ENCODE results near the gene MMP15. TPM values are rescaled to one million over a fixed set of nuclear protein-coding genes. Genes with fewer than 3 reads are reported as not detected.
"Not testable (repeated sequence)": the region's sequence is repeated elsewhere in the genome, so short reads cannot be mapped to it uniquely, and the experiment has no call there.

MMP15 gene
- total RNA-seq, 4 donors from 2014 or later = 2.9 to 6.5 (median 4.5) TPM

- TF ChIP-seq, protein P1, sequence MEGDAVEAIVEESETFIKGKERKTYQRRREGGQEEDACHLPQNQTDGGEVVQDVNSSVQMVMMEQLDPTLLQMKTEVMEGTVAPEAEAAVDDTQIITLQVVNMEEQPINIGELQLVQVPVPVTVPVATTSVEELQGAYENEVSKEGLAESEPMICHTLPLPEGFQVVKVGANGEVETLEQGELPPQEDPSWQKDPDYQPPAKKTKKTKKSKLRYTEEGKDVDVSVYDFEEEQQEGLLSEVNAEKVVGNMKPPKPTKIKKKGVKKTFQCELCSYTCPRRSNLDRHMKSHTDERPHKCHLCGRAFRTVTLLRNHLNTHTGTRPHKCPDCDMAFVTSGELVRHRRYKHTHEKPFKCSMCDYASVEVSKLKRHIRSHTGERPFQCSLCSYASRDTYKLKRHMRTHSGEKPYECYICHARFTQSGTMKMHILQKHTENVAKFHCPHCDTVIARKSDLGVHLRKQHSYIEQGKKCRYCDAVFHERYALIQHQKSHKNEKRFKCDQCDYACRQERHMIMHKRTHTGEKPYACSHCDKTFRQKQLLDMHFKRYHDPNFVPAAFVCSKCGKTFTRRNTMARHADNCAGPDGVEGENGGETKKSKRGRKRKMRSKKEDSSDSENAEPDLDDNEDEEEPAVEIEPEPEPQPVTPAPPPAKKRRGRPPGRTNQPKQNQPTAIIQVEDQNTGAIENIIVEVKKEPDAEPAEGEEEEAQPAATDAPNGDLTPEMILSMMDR (IDR thresholded peaks at IDR 0.05) = no peak
- TF ChIP-seq POLR2A (IDR thresholded peaks at IDR 0.05) = no peak
- DNase-seq = no peak
- no peak overlapping the region for H3K4me3 ChIP-seq
- 95 to 100% methylated on average over 2 to 4 of the region's 4 CpGs for WGBS, 2 donors
- H3K36me3 ChIP-seq = no peaks in the 10 kb centered on the region
- H3K27ac ChIP-seq = no peak overlapping the region
- no peaks in the 10 kb centered on the region for H3K9me3 ChIP-seq
- H3K4me1 ChIP-seq = no peaks in the 10 kb centered on the region
- H3K27me3 ChIP-seq = peaks cover 0 to 4% (median 0%) of the 10 kb centered on the region in 4 donors
- intact Hi-C loops (cut with DNase I) = no loop called here
These were observed 37.3 kb downstream of the MMP15 start for GRCh38 chr16:58062821-58063220.

DNA sequence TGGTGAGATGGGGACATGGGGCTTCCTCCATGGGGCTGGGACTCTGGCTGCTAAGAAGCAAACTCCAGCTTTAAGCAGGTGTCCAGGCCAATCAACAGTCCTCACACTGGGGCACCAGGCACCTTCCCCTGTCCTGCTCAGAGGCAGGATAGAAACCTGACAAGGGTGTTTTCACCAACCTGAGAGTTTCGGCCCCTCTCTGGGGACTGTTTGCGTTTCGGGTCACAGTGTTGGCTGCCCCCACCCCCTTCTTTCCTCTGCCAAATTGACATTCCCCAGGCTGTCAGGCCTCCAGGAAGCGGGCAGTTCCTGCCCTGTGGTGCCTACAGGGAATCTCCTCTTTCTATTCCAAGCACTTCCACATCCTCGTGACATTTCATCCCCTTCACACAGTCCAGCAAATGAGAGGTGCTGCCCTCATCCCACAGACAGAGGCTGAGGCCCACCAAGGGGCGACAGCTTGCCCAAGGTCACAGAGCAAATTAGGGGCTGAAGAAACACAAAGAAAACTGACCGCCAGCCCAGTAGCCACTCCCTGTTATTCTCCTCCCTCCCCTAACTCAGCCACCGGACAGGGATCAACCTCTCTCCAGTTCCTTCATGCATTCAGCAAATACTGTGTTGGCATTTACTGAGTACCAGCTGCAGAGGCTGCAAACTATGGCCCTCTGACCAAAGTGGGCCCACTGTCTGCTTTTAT lies 38.0 kb downstream of the MMP15 start:
- no peaks in the 10 kb centered on the region for H3K27me3 ChIP-seq
- TF ChIP-seq, protein P1 (IDR thresholded peaks at IDR 0.05) = no peak
- no peak for TF ChIP-seq POLR2A (IDR thresholded peaks at IDR 0.05)
- H3K4me1 ChIP-seq = no peaks in the 10 kb centered on the region
- no peaks in the 10 kb centered on the region for H3K36me3 ChIP-seq
- intact Hi-C loops (cut with DNase I) = no loop called here
- no peaks in the 10 kb centered on the region for H3K9me3 ChIP-seq
- H3K4me3 ChIP-seq = no peak overlapping the region
- H3K27ac ChIP-seq = no peak overlapping the region
- 63 to 75% methylated on average over 4 to 5 of the region's 8 CpGs for WGBS, 2 donors
- DNase-seq = no peak

GRCh38 chr16:58070585-58070984 lies 45.0 kb downstream of the MMP15 start:
- Histone ChIP-seq H3K4me3 (no peak overlapping the region), H3K9me3 (no peaks in the 10 kb centered on the region), H3K27ac (no peak overlapping the region), H3K36me3 (no peaks in the 10 kb centered on the region), H3K27me3 (no peaks in the 10 kb centered on the region), H3K4me1 (no peaks in the 10 kb centered on the region)
- TF ChIP-seq, protein P1 (IDR thresholded peaks at IDR 0.05) = no peak
- TF ChIP-seq POLR2A (IDR thresholded peaks at IDR 0.05) = no peak
- 96 to 100% methylated on average over 4 of the region's 4 CpGs for WGBS, 2 donors
- no peak for DNase-seq
- intact Hi-C loops (cut with DNase I) = no loop called here

GRCh38 chr16:58072134-58072533 lies 46.6 kb downstream of the MMP15 start:
- H3K27ac ChIP-seq; H3K4me1 ChIP-seq; DNase-seq; intact Hi-C loops (cut with DNase I); H3K9me3 ChIP-seq; H3K27me3 ChIP-seq; H3K36me3 ChIP-seq; H3K4me3 ChIP-seq: not testable (repeated sequence)
- 79 to 97% methylated on average over 3 to 5 of the region's 5 CpGs for WGBS, 2 donors

DNA sequence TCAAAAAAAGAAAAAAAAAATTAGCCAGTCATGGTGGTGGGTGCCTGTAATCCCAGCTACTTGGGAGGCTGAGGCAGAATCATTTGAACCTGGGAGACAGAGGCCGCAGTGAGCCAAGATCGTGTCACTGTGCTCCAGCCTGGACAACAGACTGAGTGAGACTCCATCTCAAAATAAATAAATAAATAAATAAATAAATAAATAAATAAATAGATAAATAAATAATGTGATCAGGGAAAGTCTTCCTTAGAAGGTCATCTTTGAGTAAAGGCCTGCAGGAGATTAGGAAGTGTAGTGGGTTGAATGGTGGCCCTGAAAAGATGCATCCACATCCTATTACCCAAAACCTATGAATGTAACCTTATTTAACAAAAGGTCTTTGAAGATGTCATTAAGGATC lies 47.5 kb downstream of the MMP15 start:
- intact Hi-C loops (cut with DNase I); H3K36me3 ChIP-seq; H3K27me3 ChIP-seq; H3K9me3 ChIP-seq; H3K4me3 ChIP-seq; DNase-seq; H3K27ac ChIP-seq; H3K4me1 ChIP-seq: not testable (repeated sequence)
- 100% methylated on average over 2 of the region's 2 CpGs for WGBS, 2 donors

- no peaks in the 10 kb centered on the region for H3K27me3 ChIP-seq
- DNase-seq = no peak
- peaks cover 0 to 7% (median 5%) of the 10 kb centered on the region in 3 donors for H3K9me3 ChIP-seq
- no peak overlapping the region for H3K27ac ChIP-seq
- H3K4me1 ChIP-seq = no peaks in the 10 kb centered on the region
- no peak for TF ChIP-seq POLR2A (IDR thresholded peaks at IDR 0.05)
- TF ChIP-seq, protein P1 (IDR thresholded peaks at IDR 0.05) = no peak
- intact Hi-C loops (cut with DNase I) = no loop called here
- 64 to 75% methylated on average over 4 of the region's 4 CpGs for WGBS, 2 donors
- H3K4me3 ChIP-seq = no peak overlapping the region
- no peaks in the 10 kb centered on the region for H3K36me3 ChIP-seq
These were observed 49.1 kb downstream of the MMP15 start for GRCh38 chr16:58074657-58075056.
